Raji (cell line): ENCODE data around the gene GDF9.

ENCODE experiments used
- POLR2A ChIP-seq: IDR thresholded peaks from 2 replicates; pipeline ENCODE4 v1.6.1; 2011; ENCODE audit warnings: low read depth, low read length, control low read depth; ENCODE audit not compliant: insufficient read depth

GDF9 gene

GRCh38 chr5:132828846-132829494 is 37.3 kb downstream of the GDF9 start:
- TF ChIP-seq POLR2A: no peak

- TF ChIP-seq POLR2A: no peak
Observed at GRCh38 chr5:132827943-132828673, 38.2 kb downstream of the GDF9 start.

- no peak for TF ChIP-seq POLR2A
Observed at GRCh38 chr5:132826424-132827082, 39.7 kb downstream of the GDF9 start.

GRCh38 chr5:132825834-132826391 is 40.4 kb downstream of the GDF9 start:
- no peak for TF ChIP-seq POLR2A

DNA sequence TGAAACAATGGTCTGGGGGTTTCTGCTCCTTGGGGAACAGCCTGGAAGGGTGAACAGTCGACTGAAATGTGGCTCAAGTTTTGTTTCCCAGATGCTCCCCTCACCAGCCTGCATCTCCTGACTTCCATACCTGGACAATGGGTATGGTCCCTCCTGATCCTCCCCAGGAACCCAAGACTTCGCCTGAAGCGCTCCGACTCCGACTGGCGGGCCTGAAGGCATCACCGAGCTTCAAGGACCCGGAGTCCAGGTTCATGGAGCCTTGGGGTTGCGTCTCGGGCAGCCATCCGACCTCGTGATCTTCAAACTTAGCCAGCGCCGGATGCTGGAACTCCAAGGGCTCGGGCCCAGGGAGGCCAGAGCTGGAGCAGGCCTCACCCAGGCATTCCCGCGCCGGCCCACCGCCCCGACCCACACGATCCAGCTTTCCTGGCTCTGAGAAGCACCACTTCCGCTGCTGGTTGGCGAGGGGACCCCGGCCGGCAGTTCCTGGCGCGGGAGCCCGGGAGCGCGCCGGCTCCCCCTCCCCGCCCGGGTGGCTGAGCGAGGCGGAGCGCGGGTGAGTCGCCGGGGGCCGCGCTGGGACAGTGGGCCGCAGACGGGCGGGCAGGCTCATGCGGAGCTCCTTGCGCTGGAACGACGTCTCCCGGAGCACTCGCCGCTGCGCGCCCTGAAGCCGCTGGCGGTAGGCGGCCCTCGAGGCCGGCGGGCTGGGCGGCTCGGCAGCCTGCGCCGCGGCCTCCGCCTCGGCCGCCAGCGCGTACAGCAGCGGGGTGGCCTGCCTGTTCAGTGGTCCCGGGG is 41.0 kb downstream of the GDF9 start:
- TF ChIP-seq POLR2A: no peak

DNA sequence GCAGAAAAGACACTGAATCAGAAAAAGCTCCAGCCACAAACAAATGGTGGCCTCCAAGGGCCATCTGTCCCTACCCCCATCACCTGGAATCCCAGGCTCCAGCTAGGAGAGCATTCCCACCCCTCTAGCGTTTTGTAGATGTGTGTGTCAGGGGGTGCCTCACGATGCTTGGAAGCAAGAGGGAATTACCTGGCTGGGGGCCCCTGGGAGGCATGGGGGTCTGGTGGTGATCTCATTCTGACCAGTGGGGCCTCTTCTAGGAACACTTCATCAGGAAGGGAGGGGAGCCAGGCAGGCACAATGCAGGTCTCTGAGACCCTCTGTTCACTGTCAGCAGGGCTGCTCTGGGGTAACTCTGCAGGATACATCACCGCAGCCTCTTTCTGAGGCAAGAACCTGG is 41.8 kb downstream of the GDF9 start:
- TF ChIP-seq POLR2A: no peak

- no peak for TF ChIP-seq POLR2A
Observed at GRCh38 chr5:132823481-132824050, 42.7 kb downstream of the GDF9 start.

- TF ChIP-seq POLR2A: no peak
Observed at GRCh38 chr5:132822650-132823480, 43.4 kb downstream of the GDF9 start.

DNA sequence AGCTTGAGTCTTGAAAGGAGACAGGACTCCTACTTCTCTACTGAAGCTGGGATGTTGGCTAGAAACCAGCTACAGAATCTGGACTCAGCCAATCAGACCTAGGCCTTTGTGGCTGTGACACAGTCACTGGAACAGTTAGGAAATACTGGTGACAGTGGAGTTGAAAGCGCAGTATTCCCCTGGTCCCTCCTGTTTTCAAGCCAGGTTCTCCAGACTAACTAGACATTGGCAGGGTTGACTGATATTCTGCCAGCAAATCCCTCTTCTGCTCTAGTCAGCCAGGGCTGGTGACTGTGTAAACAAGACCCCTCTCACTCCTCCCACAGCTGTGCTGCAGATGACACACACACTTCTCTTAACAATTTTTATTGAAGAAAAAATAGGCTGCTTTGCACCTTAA is 44.5 kb downstream of the GDF9 start:
- TF ChIP-seq POLR2A: no peak

DNA sequence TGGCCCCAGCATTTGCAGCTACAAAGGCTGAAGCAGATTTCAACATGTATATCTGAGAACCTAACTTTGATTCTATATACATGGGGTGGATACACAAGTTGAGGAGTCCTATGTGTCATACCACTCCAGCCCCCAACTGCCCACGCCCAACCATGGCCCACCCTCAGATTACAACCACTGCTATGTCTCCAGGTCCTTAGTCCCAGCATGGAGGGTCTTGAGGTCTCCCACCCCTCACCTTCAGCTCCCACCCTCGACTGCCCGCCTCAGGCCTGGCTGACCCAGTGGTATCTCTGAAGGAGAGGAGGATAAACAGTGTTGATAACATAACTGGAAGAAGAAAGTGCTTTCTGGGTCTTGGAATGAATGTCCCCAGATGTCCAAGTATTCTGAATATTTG is 44.9 kb downstream of the GDF9 start:
- no peak for TF ChIP-seq POLR2A

DNA sequence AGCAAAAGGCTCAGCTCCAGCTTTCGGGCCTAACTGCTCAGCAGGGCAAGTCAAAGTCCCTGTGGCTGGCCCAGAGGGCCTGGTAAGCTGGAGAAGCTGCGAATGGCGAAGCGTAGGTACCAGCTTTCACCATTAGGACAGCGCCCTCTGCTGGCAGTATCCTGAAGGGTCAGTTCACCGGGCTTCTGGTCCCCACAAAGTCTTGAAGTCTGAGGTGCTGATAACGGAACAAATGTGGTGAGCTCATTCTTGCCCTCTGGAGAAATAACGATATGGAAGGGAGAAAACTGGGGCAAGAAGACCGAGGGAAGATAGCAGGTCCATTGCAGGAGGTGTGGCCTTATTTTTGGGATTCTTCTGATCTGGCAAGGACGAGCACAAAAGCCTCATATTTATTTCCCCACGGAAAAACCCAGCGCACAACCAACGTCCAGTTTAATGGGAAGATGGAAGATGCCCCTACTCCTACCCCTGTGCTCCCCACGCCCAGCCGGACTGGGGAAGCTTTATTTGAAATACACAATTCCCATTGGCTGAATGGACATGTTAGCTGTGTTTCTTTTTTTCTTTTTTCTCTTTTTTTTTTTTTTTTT is 46.0 kb downstream of the GDF9 start:
- TF ChIP-seq POLR2A: no peak

GRCh38 chr5:132819468-132819867 is 46.8 kb downstream of the GDF9 start:
- TF ChIP-seq POLR2A: no peak

- TF ChIP-seq POLR2A: no peak
Observed at GRCh38 chr5:132817011-132817410, 49.3 kb downstream of the GDF9 start.
